Posterior cingulate gyrus (tissue), 11 donors: Measurements from ENCODE around the gene FGF16.
A peak's percentile ranks its signal among the peaks of the same experiment; 100 is the strongest.
"Not testable (repeated sequence)": the region's sequence is repeated elsewhere in the genome, so short reads cannot be mapped to it uniquely, and the experiment has no call there.

ENCODE experiments used
- DNase-seq, 10 donors: peaks; one replicate each; pipeline versions ENCODE4 v3.0.0 to v3.0.0-alpha.2; 2020 to 2021; ENCODE audit warnings: mixed read lengths in 3 of 10
- intact Hi-C: fragments of 100-400 bp; cut with DNase I; formaldehyde crosslinking; loops from one replicate; pipeline ENCODE4 v1.15.1; 2023

FGF16 gene

DNA sequence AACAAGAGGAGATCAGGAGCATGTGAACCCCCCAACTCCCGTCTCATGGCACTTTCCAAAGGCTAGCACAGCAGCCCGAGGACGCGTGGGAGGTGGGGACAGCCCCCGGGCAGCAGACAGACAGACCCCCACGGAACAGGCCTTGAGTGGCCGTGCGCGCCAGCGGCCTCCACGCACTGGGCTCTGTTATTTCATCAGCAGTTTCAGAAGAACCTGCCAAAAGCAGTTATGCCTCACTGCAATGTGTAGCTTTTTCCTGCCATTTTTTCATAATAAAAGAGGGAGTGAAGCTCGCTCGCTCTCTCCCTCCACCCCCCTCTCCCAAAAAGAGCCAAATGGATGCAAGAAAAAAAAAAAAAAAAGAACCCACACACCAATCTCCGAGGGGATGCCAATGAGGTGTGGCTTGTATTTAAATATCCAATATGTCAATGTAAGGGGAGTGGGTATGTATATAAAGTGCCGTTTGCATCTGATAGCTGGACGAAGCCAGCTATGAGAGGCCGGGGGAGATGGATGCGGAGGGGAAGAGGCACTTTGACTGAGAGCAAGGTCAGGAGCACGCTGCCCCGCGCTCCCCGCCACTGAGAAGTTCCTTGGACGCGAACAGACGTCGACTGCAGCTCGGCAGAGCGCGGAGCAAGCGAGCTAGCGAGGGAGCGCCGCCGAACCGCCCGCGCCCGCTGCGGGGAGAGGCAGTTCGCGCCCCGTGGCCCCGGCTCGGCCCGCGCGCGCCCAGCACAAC, at the start of gene FGF16:
FGF16 (plus strand) TSS at position 482 of the 745 bp plus-strand sequence. CDS start 286 bp downstream, outside the sequence.
- peak in 1 of 10 donors; percentile 69 for DNase-seq
- intact Hi-C loops: no loop called here

DNA sequence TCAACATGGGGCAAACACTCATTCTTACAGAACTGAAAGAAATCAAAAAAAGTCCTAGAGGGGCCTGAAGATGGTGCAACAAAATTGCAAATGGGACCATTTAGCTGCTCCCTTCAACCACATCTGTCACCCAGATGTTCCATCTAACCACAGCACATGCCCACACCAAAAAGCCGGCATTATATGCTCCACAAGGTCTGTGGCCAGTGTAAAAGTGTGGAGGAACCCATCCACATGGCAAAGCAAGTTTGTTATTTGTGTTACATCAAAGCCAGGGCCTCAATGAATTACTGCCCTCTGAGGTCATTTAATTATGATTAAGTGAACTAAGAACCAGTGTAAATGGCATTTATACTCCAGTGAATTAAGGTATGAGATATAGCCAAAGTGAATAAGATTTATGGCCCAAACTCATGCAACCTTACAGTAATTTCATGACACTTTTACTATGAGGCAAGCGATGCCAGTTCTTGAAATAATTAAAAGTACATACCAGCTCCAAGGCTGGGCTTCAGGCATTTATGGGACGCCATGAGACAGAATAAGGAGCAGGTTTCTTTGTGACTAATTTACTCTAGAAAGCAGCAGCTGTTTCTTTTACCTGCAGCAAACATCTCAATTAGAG, 48.7 kb upstream of the FGF16 start:
- intact Hi-C loops: no loop called here
- no peak for DNase-seq

DNA sequence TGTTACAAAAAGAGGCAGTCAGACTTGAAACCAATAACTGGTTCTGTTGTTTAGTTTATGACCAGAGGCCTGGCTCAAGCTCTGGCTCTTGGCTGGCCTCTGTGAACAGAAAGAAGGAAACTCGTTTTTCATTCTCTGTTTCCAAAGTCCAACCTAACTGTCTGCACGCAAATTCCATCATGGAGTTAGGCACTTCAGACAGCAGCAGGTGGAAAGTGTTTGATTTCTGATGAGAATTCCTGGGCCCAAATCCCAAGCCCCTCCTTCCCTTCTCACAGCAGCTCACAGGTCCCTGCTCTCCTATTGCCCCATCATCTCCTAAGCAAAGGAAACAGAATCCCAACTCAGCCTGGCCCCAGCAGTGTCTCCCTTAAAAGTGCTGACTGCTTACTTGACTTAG, 42.8 kb upstream of the FGF16 start:
- intact Hi-C loops: no loop called here
- DNase-seq: no peak

DNA sequence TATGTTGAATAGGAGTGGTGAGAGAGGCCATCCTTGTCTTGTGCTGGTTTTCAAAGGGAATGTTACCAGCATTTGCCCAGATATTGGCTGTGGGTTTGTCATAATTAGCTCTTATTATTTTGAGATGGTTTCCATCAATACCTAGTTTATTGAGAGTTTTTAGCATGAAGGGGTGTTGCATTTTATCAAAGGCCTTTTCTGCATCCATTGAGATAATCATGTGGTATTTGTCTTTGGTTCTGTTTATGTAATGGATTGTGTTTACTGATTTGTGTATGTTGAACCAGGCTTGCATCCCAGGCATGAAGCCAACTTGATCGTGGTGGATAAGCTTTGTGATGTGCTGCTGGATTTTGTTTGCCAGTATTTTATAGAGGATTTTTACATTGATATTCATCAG, 39.4 kb upstream of the FGF16 start:
- intact Hi-C loops, DNase-seq: not testable (repeated sequence)

DNA sequence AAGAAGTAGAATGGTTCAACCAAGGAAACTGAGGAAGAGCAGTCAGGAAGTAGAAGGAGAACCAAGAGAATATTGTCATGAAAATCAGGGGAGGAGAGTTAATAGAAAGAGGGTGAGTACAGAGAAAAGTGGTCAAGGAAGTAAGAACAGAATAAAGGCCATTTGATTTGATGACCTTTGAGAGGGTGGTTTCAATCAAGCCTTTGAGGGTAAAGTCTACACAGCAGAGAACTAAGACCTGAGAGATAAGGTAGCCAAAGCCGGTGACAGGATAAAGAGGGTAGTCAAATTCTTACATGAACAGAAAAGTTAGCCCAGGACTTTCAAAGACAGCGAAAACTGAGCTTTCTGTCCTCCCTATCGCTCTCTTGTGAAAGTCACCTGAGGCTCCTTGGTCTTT, 34.6 kb upstream of the FGF16 start:
- no peak for DNase-seq
- intact Hi-C loops: no loop called here

DNA sequence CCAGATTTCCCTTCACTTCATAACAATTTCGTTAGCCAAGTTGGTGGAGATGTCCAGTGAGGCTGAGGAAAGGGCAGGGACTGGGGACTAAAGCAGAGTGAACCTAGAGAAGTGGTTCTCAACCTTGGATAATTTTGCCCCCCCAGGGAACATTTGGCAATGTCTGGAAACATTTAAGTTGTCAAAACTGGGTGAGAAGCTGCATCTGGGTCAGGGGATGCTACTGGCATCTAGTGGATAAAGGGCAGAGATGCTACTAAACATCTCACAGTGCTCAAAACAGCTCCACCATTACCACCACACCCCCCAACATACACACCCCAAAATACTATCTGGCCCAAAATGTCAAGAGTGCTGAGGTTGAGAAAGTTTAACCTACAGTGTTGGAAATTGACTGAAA, 32.0 kb upstream of the FGF16 start:
- intact Hi-C loops: no loop called here
- DNase-seq: no peak

DNA sequence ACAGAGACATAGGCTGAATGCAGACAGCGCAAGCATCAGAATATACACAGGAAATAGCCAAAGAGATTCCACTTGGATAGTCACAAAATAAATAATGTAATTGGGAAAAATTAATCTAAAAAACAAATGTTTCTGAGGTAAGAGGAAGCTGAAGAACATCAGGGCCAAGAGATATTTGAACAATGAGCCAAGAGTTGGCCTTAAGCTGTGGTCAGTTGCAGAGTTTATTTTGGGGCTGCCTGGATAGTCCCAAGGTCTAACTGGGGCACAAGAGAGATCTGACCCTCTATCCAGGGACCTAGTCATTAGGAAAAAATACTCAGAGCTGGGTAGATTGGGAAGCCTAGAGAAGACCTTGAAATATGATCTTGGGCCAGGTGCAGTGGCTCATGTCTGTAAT, 31.3 kb upstream of the FGF16 start:
- no peak for DNase-seq
- intact Hi-C loops: no loop called here

DNA sequence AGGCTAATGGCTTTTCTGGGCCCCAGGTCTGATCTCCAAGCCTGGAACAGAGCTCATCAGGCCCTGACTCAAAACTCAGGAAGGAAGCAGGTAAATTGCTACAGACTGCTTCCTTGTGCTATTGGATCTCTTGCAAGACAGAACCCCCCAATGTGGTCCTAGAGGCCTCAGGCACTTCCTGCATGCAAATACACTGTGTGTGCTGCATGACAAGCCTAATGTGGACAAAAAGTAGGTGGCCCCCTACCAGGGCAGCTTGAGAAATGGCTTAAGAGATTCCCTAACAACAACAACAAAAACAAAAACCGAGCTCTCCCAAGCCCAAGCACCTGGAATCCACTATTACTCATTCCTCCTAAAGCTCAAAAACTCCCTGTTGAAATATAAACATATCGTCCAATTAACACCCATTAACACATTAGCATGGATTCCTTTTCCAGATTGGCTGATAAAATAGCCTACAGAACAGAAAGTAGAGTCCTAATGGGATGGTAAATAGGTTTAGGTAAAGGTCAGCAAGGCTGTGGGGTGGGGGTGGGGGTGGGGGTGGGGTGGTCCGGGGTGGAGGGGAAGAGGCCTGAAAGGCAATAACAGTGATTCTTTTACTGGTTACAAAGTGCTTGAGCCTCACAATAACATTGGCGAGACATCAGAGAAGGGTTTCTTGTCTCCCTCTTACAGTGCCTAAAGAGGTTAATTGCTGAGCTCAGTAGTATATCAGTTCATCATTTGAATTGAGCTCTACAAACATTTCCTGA, 24.1 kb upstream of the FGF16 start:
- DNase-seq: no peak
- intact Hi-C loops: no loop called here

DNA sequence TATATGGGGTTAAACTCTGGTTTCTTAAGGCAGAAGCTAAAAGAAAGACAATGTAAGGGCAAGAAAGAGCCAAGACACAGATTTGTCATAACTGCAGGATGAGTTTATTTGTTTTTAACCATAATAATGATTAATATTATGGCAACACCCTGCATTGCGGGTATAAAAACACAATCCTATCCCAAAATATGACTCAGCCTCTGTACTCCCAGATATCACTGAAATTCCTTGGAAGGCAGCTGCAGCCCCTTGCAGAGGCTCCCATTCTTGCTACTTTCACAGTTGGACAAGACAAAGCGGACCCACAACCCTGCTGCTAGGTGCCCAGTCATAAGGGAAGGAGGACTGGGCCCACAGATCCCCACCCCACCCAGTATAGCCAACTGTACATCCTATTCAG, 20.4 kb upstream of the FGF16 start:
- intact Hi-C loops: no loop called here
- DNase-seq: no peak

DNA sequence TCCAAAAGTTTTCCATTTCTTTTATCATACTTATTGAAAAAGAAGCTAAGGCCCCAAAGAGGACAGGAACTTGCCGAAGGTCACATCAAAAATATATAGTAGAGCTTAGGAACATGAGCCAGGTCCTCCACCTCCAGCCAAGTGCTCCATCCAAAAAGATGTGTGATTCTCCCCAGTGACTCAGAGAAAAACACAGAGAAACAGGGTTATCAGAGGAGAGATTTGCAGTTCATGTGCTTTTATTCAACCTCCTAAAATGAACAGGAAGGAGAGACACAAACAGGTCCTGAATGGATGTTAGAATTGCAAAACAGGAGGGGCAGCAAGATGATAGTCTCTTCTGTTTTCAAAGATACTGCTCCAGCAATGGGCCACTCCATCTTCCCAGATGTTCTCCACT, 19.6 kb upstream of the FGF16 start:
- intact Hi-C loops: no loop called here
- no peak for DNase-seq

DNA sequence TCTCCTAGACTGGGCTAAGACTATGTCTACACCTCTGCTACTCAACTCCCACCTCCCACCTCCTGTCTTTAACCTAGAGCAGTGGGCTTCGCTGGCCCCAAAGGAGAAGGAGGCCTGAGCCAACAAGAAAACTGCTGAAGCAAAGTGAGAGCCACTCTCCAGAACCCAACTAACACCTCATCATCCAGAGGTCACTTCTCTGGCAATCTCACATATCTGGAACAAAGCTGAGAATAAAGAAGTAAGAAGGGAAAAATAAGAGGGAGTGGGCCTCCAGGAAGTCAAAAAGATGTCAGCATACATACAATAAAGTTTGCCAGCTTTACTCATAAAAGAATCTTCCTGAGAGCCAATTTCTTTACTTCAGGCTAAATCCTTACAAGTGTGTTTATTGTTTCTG, 18.6 kb upstream of the FGF16 start:
- DNase-seq: no peak
- intact Hi-C loops: no loop called here

DNA sequence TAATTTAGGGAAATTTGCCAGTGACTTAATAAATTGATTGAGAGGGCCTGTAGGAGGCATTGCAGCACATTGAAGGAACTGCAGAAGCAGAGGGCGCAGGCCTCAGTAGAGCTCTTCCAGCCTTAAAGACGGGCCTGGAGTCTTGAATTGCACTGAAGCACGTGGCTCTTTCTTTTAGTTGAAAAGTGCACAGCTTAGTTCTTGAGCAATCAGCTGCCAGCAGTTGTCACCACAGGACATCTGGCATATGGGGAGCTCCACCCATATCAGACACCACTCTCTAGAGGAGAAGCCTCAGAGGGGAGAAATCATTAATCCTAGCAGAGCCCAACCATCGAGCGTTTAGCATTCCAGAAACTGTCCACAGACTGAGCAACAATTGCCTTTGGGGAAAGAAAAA, 16.0 kb upstream of the FGF16 start:
- intact Hi-C loops: no loop called here
- no peak for DNase-seq

DNA sequence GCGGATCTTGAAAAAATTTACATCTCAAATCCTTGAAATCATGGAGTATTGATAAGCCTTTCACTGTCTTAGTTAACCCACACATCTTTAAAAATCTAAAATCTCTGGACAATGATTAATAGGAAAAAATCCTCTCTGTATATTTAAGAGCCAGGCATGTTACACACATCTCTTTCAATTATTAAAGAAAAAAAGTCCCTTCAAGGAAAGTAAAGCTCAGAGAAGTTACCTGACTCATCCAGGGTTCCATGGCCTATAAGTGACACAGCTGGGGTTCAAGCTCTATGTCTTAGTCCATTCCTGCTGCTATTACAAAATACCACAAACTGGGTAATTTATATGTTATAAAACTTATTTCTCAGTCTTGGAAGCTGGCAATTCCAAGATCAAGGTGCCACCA, 14.2 kb upstream of the FGF16 start:
- DNase-seq: no peak
- intact Hi-C loops: no loop called here

DNA sequence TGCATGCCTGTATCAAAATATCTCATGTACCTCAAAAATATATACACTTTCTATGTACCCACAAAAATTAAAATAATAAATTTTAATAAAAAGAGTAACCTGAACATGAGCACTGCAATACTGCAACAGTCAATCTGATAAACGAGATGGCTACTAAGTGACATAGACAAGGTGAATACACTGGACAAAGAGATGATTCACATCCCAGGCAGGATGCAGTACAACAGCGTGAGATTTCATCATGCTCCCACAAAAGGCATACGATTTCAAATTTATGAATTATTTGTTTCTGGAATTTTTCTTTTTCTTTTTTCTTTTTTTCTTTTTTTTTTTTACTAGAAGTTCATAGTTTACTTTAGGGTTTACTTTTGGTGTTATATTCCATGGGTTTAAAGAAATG, 12.2 kb upstream of the FGF16 start:
- intact Hi-C loops: no loop called here

DNA sequence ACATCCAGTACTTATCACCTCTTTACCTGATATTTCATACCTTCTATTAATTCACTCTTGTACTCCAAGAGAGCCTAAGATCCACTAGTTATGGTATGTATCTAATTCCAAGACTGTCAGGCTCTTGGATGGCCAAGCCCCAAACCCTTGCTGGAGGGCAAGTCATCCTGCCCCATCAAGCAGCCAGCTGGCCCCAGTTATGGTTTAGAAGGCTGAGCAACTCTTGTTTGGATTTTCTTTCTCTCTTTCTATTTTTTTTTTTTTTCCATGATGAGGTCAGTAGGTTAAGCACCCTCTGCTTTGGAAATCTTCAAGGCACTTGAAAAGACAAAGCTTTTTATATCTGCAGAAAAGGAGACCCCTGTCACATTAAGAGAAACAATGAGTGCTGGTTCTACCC, 10.9 kb upstream of the FGF16 start:
- DNase-seq: no peak
- intact Hi-C loops: no loop called here

More for the DNA sequence above, 12.2 kb upstream of the FGF16 start:
- no peak for DNase-seq

DNA sequence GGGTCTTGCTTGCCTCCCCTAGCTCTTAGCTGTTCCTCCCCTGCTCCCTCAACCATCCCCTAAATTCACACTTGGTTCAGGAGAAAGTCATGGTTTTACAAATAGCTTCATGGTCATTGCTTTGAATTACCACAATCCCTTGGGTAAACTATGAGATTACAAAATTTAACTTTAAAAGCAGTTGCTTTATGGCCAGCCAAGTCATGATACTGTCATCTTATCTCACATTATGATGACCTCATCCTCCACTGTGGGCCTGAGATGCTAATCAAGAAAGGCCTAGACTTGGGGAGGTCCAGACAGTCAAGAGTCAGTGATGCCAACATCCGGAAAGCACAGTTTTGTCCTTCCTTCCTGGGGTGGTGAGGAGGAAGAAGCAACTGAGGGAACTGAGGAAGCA, 10.5 kb upstream of the FGF16 start:
- intact Hi-C loops: no loop called here
- no peak for DNase-seq

DNA sequence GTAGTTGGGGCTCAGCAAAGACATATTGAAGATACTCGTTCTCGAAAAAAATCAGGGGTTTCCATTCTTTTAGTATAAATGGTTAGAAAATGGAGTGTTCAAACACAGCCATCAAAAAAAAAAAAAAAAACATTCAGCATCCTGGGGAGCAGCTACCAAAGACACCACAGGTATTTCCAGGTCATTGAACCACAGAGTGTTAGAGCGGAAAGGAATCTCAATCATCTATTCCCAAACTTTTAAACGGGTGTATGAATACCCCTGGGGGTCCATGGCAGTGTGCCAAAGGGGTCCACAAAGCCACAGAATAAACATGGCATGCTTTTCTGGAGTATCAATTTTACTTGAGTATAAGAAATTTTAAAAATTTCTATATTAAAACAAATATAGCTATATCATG, 6.9 kb upstream of the FGF16 start:
- intact Hi-C loops: no loop called here
- DNase-seq: no peak

DNA sequence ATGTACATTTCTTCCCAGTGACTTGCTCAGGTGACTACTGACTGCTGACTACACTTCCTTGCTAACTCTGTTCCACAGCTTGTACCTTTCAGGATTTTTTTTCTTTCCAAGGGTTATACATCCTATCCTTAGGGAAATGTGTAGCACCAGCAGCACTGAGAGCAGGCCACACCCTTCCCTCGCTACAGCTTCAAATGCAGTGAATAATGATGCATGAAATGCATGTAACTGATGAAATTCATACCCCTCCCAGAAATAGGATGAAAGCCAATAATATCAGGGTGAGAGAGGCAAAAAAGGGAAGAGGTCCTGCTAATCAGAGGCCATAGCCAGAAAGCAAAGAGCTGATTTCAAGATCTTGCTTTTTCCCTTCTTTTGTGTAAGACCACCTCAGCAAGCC, 6.2 kb upstream of the FGF16 start:
- intact Hi-C loops: no loop called here
- no peak for DNase-seq

DNA sequence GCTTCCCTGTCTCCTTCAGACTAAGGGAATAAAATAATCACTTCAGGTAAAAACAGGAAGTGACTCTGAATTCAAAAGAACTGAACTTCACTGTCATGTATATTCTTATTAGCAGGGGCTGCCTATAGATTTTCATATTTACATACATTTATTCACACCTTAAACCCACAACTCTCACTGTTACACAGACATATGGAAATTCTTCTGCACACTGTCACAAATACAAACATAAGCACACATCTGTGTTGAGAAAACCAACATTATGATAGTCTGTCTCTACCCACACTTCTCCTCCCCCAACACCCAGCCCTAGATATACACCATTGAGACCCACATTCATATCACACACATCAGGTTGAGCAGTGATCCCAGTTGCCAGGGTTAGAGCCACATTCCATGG, 5.7 kb upstream of the FGF16 start:
- no peak for DNase-seq
- intact Hi-C loops: no loop called here

DNA sequence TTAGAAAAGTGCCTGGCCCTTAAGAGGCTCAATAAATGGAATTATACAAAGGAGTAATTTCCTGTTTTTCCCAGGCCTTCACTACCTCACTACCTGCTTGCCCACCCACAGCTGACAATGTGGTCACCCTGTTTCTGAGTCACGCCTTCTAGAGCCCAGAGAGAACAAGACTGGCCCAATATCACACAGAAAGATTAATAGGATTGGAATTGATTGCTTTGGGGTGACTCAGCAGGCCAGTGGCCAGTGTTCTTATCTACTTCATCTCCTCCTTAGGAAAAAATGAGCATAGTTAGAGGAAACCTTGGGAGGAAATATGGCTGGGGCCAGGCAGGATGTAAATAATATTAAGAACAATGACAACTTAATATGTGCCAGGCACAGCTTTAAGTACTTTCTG, 4.5 kb upstream of the FGF16 start:
- no peak for DNase-seq
- intact Hi-C loops: no loop called here

DNA sequence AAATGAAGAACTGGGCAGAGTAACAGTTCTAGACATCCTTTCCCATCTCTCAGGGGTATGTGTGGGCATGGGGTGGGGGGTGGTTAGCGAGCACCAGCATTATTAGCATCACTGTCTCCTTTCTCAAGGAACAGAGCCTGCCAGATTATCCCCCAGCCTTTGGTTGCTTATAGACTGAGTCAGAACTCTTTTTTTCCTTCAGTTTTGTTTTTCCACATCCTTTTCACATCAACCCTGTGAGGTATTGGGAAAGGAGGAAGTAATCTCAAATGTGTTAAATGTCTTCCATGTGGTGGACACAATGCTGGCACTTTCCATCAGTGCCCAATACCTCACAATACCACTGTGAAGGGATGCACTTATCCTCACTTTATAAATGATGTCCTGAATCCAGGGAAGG, 3.1 kb upstream of the FGF16 start:
- DNase-seq: no peak
- intact Hi-C loops: no loop called here

DNA sequence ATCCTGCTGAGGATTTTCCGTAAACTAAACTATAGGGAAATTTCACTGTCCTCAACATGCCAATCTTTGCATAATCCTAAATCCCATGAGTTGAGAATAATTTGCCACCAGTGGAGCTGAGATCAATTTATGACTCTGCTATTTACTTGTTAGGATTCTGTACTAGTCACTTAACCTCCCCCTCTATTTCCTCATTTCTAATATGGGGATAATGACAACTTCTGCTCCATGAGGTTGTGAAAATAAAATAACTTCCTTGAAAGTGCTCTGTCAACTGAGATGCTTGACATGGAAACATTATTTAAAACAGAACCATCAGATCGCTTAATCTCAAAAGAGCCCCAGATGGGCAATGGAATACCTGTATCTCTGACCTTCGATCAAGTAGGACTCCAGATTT, 2.6 kb upstream of the FGF16 start:
- intact Hi-C loops: no loop called here
- DNase-seq: no peak
